Measurements from ENCODE around the gene CALML3. TPM values are rescaled to one million over a fixed set of nuclear protein-coding genes. Genes with fewer than 3 reads are reported as not detected.
A peak's percentile ranks its signal among the peaks of the same experiment; 100 is the strongest.

Gene CALML3
- total RNA-seq, 2 experiments from 2014 or later = not detected

GRCh38 chr10:5478694-5479305 lies 46.0 kb upstream of the CALML3 start:
- no peaks in the 10 kb centered on the region for H4K20me1 ChIP-seq (ENCODE audit: insufficient read depth, low read length)
- H3K27ac ChIP-seq (ENCODE audit: low read depth, low read length, poor library complexity, severe bottlenecking) = no peak overlapping the region
- no peaks in the 10 kb centered on the region for H3K79me2 ChIP-seq (ENCODE audit: insufficient read depth, low read depth, low read length)
- no peaks in the 10 kb centered on the region for H3K9me2 ChIP-seq (ENCODE audit: insufficient read depth, low read length)
- BruUV-seq (replicated peaks) = no TSS peak
- H3K4me1 ChIP-seq (ENCODE audit: insufficient read depth, low read length, poor library complexity, severe bottlenecking) = peaks cover 6% of the 10 kb centered on the region
- intact Hi-C loops (cut with micrococcal nuclease; ENCODE audit: unreplicated experiment) = no loop called here
- H3K36me3 ChIP-seq (ENCODE audit: insufficient read depth, low read length) = no peaks in the 10 kb centered on the region
- ChIA-PET POLR2A (interaction anchor here (0.8 kb wide), 1 partner anchor 12 kb away, joined by 3 read pairs; no protein-coding TSS in a partner anchor), CTCF (ENCODE audit: unreplicated experiment) (no interaction called here)
- H3K9me3 ChIP-seq (ENCODE audit: low read length) = no peaks in the 10 kb centered on the region
- TF ChIP-seq CTCF (conservative IDR thresholded peaks at IDR 0.05; ENCODE audit: low read length) = no peak
- TF ChIP-seq EZH2phosphoT487 (IDR thresholded peaks at IDR 0.05; ENCODE audit: borderline replicate concordance, low read depth, low read length) = no peak
- no peak for DNase-seq (ENCODE audit: low spot score)
- no peak overlapping the region for H3K4me3 ChIP-seq (ENCODE audit: low read depth, low read length, poor library complexity, severe bottlenecking)
- H2AFZ ChIP-seq (ENCODE audit: low read length) = no peak overlapping the region
- no peak overlapping the region for H3K4me2 ChIP-seq (ENCODE audit: low read length)

GRCh38 chr10:5479481-5480161 lies 45.1 kb upstream of the CALML3 start:
- peaks cover 6% of the 10 kb centered on the region for H3K4me1 ChIP-seq (ENCODE audit: insufficient read depth, low read length, poor library complexity, severe bottlenecking)
- intact Hi-C loops (cut with micrococcal nuclease; ENCODE audit: unreplicated experiment) = no loop called here
- H3K9me2 ChIP-seq (ENCODE audit: insufficient read depth, low read length) = no peaks in the 10 kb centered on the region
- no peak overlapping the region for H3K4me2 ChIP-seq (ENCODE audit: low read length)
- no peak overlapping the region for H3K4me3 ChIP-seq (ENCODE audit: low read depth, low read length, poor library complexity, severe bottlenecking)
- 0 out of 2 replicates have a peak overlapping the region, but pooled peaks have one; percentile 11 for H2AFZ ChIP-seq (ENCODE audit: low read length)
- H3K79me2 ChIP-seq (ENCODE audit: insufficient read depth, low read depth, low read length) = no peaks in the 10 kb centered on the region
- POLR2A ChIA-PET = interaction anchor here (0.8 kb wide), 1 partner anchor 13 kb away, joined by 3 read pairs; no protein-coding TSS in a partner anchor
- peak; percentile 44 for DNase-seq (ENCODE audit: low spot score)
- BruUV-seq (replicated peaks) = no TSS peak
- H4K20me1 ChIP-seq (ENCODE audit: insufficient read depth, low read length) = no peaks in the 10 kb centered on the region
- H3K36me3 ChIP-seq (ENCODE audit: insufficient read depth, low read length) = no peaks in the 10 kb centered on the region
- no peaks in the 10 kb centered on the region for H3K9me3 ChIP-seq (ENCODE audit: low read length)
- no peak overlapping the region for H3K27ac ChIP-seq (ENCODE audit: low read depth, low read length, poor library complexity, severe bottlenecking)
- CTCF ChIA-PET (ENCODE audit: unreplicated experiment) = no interaction called here
- no peak for TF ChIP-seq EZH2phosphoT487 (IDR thresholded peaks at IDR 0.05; ENCODE audit: borderline replicate concordance, low read depth, low read length)
- TF ChIP-seq CTCF (conservative IDR thresholded peaks at IDR 0.05; ENCODE audit: low read length) = no peak
